ENCODE results near the gene GPC3. TPM values are rescaled to one million over a fixed set of nuclear protein-coding genes. Genes with fewer than 3 reads are reported as not detected.
"Not testable (repeated sequence)": the region's sequence is repeated elsewhere in the genome, so short reads cannot be mapped to it uniquely, and the experiment has no call there.

The GPC3 gene
- total and polyA plus RNA-seq, 5 donors = 6.7 to 15.5 (median 7.5) TPM

- intact Hi-C loops (cut with DNase I); ATAC-seq; H3K9me3 ChIP-seq (ENCODE audit: control insufficient read depth, low read length); H3K27ac ChIP-seq (ENCODE audit: low read length); H3K4me1 ChIP-seq (ENCODE audit: control insufficient read depth, insufficient read depth, low read length); H3K27me3 ChIP-seq (ENCODE audit: control insufficient read depth, insufficient read depth); H3K4me3 ChIP-seq (ENCODE audit: low read length); DNase-seq: not testable (repeated sequence)
- no CpG with 5 or more reads among the region's 3 CpGs for WGBS
Measured at GRCh38 chrX:134015510-134015909, 30.1 kb upstream of the GPC3 start.

- Histone ChIP-seq H3K27me3 (ENCODE audit: control insufficient read depth, insufficient read depth) (no peaks in the 10 kb centered on the region), H3K27ac (ENCODE audit: low read length) (no peak overlapping the region), H3K9me3 (ENCODE audit: control insufficient read depth, low read length) (no peaks in the 10 kb centered on the region), H3K4me3 (ENCODE audit: low read length) (no peak overlapping the region), H3K4me1 (ENCODE audit: control insufficient read depth, insufficient read depth, low read length) (no peaks in the 10 kb centered on the region)
- intact Hi-C loops (cut with DNase I) = no loop called here
- WGBS = 49% methylated on average over 4 of the region's 4 CpGs
- DNase-seq (no peak), ATAC-seq (no peak)
Measured at GRCh38 chrX:134013524-134013923, 28.1 kb upstream of the GPC3 start.

GRCh38 chrX:134013092-134013497 is 27.7 kb upstream of the GPC3 start:
- WGBS = 56% methylated on average over 1 of the region's 1 CpG
- H3K4me3 ChIP-seq (ENCODE audit: low read length) = no peak overlapping the region
- H3K27ac ChIP-seq (ENCODE audit: low read length) = no peak overlapping the region
- DNase-seq (no peak), ATAC-seq (peak in 1 of 2 donors; percentile 53)
- no peaks in the 10 kb centered on the region for H3K4me1 ChIP-seq (ENCODE audit: control insufficient read depth, insufficient read depth, low read length)
- intact Hi-C loops (cut with DNase I) = no loop called here
- no peaks in the 10 kb centered on the region for H3K27me3 ChIP-seq (ENCODE audit: control insufficient read depth, insufficient read depth)
- H3K9me3 ChIP-seq (ENCODE audit: control insufficient read depth, low read length) = no peaks in the 10 kb centered on the region

GRCh38 chrX:134010690-134011089 is 25.3 kb upstream of the GPC3 start:
- intact Hi-C loops (cut with DNase I) = no loop called here
- Histone ChIP-seq H3K27ac (ENCODE audit: low read length) (no peak overlapping the region), H3K9me3 (ENCODE audit: control insufficient read depth, low read length) (no peaks in the 10 kb centered on the region), H3K4me1 (ENCODE audit: control insufficient read depth, insufficient read depth, low read length) (no peaks in the 10 kb centered on the region), H3K27me3 (ENCODE audit: control insufficient read depth, insufficient read depth) (no peaks in the 10 kb centered on the region), H3K4me3 (ENCODE audit: low read length) (no peak overlapping the region)
- WGBS = 89% methylated on average over 1 of the region's 1 CpG
- ATAC-seq (no peak), DNase-seq (no peak)

GRCh38 chrX:134007716-134008115 is 22.3 kb upstream of the GPC3 start:
- WGBS = 82% methylated on average over 1 of the region's 1 CpG
- intact Hi-C loops (cut with DNase I) = no loop called here
- Histone ChIP-seq H3K27ac (ENCODE audit: low read length) (no peak overlapping the region), H3K27me3 (ENCODE audit: control insufficient read depth, insufficient read depth) (no peaks in the 10 kb centered on the region), H3K4me1 (ENCODE audit: control insufficient read depth, insufficient read depth, low read length) (no peaks in the 10 kb centered on the region), H3K4me3 (ENCODE audit: low read length) (no peak overlapping the region), H3K9me3 (ENCODE audit: control insufficient read depth, low read length) (no peaks in the 10 kb centered on the region)
- ATAC-seq = no peak
- DNase-seq = no peak

- no peak overlapping the region for H3K4me3 ChIP-seq (ENCODE audit: low read length)
- H3K9me3 ChIP-seq (ENCODE audit: control insufficient read depth, low read length) = no peaks in the 10 kb centered on the region
- DNase-seq = no peak
- H3K4me1 ChIP-seq (ENCODE audit: control insufficient read depth, insufficient read depth, low read length) = no peaks in the 10 kb centered on the region
- 86% methylated on average over 2 of the region's 2 CpGs for WGBS
- no peaks in the 10 kb centered on the region for H3K27me3 ChIP-seq (ENCODE audit: control insufficient read depth, insufficient read depth)
- no peak overlapping the region for H3K27ac ChIP-seq (ENCODE audit: low read length)
- intact Hi-C loops (cut with DNase I) = no loop called here
- no peak for ATAC-seq
Measured at GRCh38 chrX:134006484-134007161, 21.2 kb upstream of the GPC3 start.

GRCh38 chrX:134004084-134004483 is 18.7 kb upstream of the GPC3 start:
- H3K27ac ChIP-seq (ENCODE audit: low read length) = no peak overlapping the region
- no peaks in the 10 kb centered on the region for H3K9me3 ChIP-seq (ENCODE audit: control insufficient read depth, low read length)
- intact Hi-C loops (cut with DNase I) = no loop called here
- H3K4me1 ChIP-seq (ENCODE audit: control insufficient read depth, insufficient read depth, low read length) = no peaks in the 10 kb centered on the region
- 56% methylated on average over 2 of the region's 2 CpGs for WGBS
- H3K27me3 ChIP-seq (ENCODE audit: control insufficient read depth, insufficient read depth) = no peaks in the 10 kb centered on the region
- DNase-seq (no peak), ATAC-seq (no peak)
- H3K4me3 ChIP-seq (ENCODE audit: low read length) = no peak overlapping the region

GRCh38 chrX:134002921-134003615 is 17.7 kb upstream of the GPC3 start:
- no peak for ATAC-seq
- no peaks in the 10 kb centered on the region for H3K9me3 ChIP-seq (ENCODE audit: control insufficient read depth, low read length)
- no peaks in the 10 kb centered on the region for H3K27me3 ChIP-seq (ENCODE audit: control insufficient read depth, insufficient read depth)
- intact Hi-C loops (cut with DNase I) = no loop called here
- DNase-seq = no peak
- 43% methylated on average over 4 of the region's 4 CpGs for WGBS
- H3K27ac ChIP-seq (ENCODE audit: low read length) = no peak overlapping the region
- no peak overlapping the region for H3K4me3 ChIP-seq (ENCODE audit: low read length)
- H3K4me1 ChIP-seq (ENCODE audit: control insufficient read depth, insufficient read depth, low read length) = no peaks in the 10 kb centered on the region

- Histone ChIP-seq H3K4me1 (ENCODE audit: control insufficient read depth, insufficient read depth, low read length) (no peaks in the 10 kb centered on the region), H3K4me3 (ENCODE audit: low read length) (no peak overlapping the region), H3K9me3 (ENCODE audit: control insufficient read depth, low read length) (no peaks in the 10 kb centered on the region), H3K27me3 (ENCODE audit: control insufficient read depth, insufficient read depth) (no peaks in the 10 kb centered on the region), H3K27ac (ENCODE audit: low read length) (no peak overlapping the region)
- intact Hi-C loops (cut with DNase I) = no loop called here
- DNase-seq = no peak
- 77% methylated on average over 14 of the region's 14 CpGs for WGBS
- no peak for ATAC-seq
Measured at GRCh38 chrX:134000260-134001245, 15.2 kb upstream of the GPC3 start.

GRCh38 chrX:133999031-133999705 is 13.8 kb upstream of the GPC3 start:
- ATAC-seq (no peak), DNase-seq (peak; percentile 27 to 64 (median 64))
- H3K9me3 ChIP-seq (ENCODE audit: control insufficient read depth, low read length) = no peaks in the 10 kb centered on the region
- no peak overlapping the region for H3K4me3 ChIP-seq (ENCODE audit: low read length)
- intact Hi-C loops (cut with DNase I) = no loop called here
- H3K27me3 ChIP-seq (ENCODE audit: control insufficient read depth, insufficient read depth) = no peaks in the 10 kb centered on the region
- no peak overlapping the region for H3K27ac ChIP-seq (ENCODE audit: low read length)
- 53% methylated on average over 12 of the region's 12 CpGs for WGBS
- no peaks in the 10 kb centered on the region for H3K4me1 ChIP-seq (ENCODE audit: control insufficient read depth, insufficient read depth, low read length)
